Fibroblast of skin of right biceps (primary cell): ENCODE results near the gene PLD5.
A peak's percentile ranks its signal among the peaks of the same experiment; 100 is the strongest.
"Not testable (repeated sequence)": the region's sequence is repeated elsewhere in the genome, so short reads cannot be mapped to it uniquely, and the experiment has no call there.

Experiments used
- DNase-seq: peaks from one replicate; pipeline ENCODE4 v3.0.0-alpha.2; 2013

Gene PLD5

DNA sequence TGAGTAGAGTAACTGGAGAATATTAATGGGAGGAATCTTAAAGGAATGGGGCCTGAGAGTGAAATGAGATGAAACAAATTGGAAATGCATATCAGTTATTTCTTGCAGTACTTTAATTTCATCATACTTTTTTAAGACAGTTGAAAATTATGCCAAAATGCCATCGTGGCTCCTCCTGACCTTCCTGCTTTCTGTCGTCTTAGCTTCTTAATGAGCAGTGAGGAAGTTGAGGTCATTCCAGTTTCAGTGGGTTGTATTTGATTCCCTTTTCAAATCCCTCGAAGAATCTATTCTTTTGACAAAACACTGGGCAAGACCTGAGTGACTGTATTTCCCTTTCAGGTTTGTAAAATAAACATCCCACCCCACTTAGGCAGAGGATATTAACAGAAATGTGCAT, 390.7 kb downstream of the PLD5 start:
- DNase-seq, result no peak

GRCh38 chr1:242133351-242133750, 391.1 kb downstream of the PLD5 start:
- DNase-seq, result no peak

DNA sequence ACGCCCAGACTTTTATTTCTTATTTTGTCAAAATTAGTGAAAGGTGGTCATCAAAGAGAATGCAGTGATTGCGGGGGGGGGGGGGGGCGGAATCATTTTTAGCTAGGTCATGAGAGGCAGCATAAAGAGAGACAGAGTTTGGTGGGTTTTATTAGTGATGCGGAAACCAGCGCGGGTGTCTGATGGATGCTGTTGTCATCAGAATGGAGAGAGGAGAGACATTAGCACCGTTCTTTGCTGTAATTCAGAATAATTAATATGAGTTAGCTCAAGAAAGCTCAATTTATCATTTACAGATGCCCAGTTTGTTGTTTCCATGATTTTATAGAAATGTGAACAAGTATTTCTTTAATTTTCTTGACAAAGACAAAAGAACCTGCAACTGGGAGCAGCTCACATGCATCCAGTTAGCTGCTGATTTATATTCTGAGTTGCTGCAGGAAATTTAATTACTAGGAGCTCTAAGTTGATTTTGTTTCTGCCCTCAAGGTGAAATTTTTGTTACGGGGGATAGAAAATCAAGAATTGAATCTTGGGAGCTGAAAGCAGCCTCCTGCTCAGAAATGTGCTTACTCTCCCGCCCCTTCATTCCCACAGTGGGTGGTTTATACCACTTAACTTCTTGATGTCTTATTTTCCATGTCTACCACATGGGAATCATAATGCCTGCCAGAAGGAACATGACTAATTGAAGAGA, 392.2 kb downstream of the PLD5 start:
- DNase-seq, result no peak

GRCh38 chr1:242128951-242129502, 395.5 kb downstream of the PLD5 start:
- peak; percentile 14 for DNase-seq

DNA sequence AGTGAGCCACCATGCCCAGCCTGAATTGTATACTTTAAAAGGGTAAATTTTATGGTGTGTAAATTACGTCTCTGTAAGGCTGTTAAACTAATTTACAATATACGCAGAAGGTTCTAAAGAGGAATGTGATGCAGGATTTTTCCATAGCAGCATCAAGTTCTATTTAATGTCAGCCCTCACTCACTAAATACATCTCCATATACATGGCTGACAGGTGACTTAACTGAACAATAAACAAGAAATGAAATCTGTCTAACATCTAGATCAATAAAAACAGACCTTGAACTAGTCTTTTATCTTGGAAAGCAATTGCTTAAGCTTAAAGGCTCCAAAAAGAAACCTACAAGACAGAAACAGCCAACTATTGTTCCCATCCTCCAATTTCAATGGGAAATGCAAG, 404.1 kb downstream of the PLD5 start:
- no peak for DNase-seq

GRCh38 chr1:242100921-242101320, 423.6 kb downstream of the PLD5 start:
- DNase-seq, result no peak

DNA sequence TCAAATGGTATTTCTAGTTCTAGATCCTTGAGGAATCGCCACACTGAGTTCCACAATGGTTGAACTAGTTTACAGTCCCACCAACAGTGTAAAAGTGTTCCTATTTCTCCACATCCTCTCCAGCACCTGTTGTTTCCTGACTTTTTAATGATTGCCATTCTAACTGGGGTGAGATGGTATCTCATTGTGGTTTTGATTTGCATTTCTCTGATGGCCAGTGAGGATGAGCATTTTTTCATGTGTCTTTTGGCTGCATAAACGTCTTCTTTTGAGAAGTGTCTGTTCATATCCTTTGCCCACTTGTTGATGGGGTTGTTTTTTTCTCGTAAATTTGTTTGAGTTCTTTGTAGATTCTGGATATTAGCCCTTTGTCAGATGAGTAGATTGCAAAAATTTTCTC, 427.2 kb downstream of the PLD5 start:
- DNase-seq, result not testable (repeated sequence)

DNA sequence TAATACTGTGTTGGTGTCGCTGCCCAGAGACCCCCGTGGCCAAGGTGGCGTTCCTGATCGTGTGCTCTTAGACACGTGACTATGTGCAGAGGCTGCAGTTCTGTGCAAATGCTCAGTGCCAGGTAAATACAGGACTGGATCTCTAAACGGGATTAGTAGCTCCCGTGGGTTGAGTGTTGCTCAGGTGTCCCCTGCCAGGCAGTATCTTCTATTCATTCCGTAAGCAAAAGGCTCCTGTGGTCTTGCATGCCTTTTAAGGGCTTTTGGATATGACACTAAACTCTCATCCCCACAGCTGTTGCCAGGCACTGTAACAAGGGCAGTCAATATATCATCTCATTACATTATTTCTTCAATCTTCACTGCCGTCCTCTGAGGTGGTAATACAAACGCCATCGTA, 431.4 kb downstream of the PLD5 start:
- no peak for DNase-seq

DNA sequence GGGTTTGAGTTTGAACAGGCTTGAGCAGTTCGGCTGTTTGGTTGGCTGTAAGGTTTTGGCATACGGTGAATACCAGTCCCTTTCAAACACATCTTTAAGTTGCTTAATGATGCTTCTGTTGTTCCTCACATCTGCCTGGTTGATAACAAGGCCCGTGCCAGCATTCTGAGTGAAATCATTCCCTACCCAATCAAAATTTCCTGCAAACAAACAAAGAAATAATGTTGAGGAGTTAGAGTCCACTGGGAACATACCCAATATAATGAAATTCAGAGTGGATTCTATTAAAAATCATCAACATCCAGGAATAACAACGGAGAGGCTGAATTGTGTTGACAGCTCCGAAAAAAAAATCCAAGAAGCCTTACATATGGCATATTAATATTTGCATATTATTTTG, 434.6 kb downstream of the PLD5 start:
- no peak for DNase-seq

DNA sequence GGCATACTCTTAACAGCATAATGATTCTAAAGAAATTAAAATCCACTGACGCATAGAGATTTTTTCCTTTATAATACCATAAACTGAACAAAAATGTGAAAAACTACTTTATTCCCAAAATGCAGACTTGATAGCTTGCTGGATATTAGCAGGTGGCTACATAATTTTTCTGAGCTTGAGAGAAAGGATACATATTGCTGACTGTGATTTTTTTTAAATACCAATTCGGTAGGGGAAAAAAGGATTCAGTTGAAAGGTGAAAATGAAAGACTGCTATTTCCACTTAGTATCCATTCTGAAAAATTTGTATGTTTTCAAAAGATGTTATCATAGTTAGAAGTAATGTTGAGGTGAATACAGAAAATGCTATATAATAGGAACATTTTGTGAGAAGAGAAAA, 435.6 kb downstream of the PLD5 start:
- no peak for DNase-seq

- no peak for DNase-seq
These were observed 437.8 kb downstream of the PLD5 start for GRCh38 chr1:242086706-242087105.

DNA sequence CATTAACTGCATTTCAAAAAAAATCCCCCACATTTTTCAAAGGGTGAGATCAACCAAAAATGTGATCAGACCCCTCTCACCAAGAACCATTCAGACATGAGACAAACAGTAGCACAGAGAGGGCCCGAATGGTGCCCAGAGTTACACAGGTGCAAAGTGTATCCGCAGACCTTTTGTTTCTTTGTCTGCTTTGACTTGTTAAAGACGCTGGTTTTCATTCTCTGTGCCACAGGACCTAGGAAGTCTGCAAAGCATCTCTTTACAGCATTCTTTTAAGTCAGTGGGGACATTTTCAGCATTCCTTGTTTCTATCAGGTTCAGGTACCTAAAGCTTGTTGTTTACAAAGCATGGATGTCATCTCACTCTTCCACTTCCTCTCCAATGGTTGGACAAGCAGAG, 438.4 kb downstream of the PLD5 start:
- DNase-seq, result no peak

- DNase-seq, result no peak
These were observed 440.8 kb downstream of the PLD5 start for GRCh38 chr1:242083742-242084141.

GRCh38 chr1:242081446-242081845, 443.1 kb downstream of the PLD5 start:
- peak; percentile 58 for DNase-seq

DNA sequence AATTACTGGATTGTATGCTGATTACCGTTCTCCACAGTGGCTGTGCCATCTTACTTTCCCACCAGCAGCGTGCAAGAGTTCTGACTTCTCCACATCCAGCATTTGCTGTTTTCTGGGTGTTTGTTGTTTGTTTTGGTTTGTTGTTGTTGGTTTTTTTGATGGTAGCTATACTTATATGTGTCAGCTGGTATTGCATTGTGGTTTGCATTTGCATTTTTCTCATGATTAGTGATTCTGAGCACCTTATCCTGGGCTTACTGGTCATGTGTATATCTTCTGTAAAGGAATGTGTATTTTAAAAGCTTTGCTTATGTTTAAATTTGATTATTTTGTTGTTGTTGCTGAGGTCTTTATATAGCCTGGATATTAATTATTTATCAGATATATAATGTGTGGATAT, 458.7 kb downstream of the PLD5 start:
- DNase-seq, result no peak

DNA sequence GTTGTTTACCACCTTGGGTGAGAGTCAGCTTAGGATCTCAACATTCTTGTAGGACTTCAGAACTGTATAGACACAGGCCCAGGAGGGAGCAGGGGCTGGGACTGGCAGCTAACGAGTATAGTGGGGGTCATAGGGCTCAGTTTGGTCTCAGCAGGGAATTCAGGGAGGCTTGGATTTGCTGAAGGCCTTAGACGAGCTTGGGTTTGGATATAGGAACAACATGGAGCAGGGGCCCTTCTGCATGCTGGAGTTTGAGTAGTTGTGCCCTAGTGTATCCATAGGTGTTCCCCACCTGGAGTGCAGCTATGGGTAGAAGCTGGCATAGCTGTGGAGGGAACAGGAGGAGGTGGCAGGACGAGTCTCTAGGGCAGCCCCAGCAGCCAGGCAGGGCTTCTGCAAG, 462.2 kb downstream of the PLD5 start:
- DNase-seq, result no peak

DNA sequence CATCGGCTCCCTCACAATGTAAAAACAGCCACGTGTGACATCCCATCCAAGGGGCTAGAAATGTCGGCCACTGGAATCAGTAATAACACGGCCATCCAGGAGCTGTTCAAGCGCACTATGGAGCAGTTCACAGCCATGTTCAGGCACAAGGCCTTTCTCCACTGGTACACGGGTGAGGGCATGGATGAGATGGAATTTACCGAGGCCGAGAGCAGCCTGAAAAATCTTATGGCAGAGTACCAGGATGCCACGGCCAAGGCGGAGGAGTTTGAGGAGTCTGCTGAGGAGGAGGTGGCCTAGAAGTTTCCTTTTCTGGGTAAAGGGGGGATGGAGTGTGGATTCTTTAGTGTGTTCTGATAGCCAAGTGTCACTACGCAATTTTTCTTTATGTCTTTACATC, 464.5 kb downstream of the PLD5 start:
- no peak for DNase-seq

GRCh38 chr1:242058582-242058981, 465.9 kb downstream of the PLD5 start:
- DNase-seq, result not testable (repeated sequence)

DNA sequence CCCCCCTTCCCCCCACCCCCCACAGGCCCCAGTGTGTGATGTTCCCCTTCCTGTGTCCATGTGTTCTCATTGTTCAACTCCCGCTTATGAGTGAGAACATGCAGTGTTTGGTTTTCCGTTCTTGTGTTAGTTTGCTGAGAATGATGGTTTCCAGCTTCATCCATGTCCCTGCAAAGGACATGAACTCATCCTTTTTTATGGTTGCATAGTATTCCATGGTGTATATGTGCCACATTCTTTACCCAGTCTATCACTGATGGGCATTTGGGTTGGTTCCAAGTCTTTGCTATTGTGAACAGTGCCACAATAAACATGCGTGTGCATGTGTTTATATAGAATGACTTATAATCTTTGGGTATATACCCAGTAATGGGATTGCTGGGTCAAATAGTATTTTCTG, 466.3 kb downstream of the PLD5 start:
- not testable (repeated sequence) for DNase-seq

- no peak for DNase-seq
These were observed 466.8 kb downstream of the PLD5 start for GRCh38 chr1:242057745-242058115.

GRCh38 chr1:242056988-242057744, 467.3 kb downstream of the PLD5 start:
- no peak for DNase-seq

GRCh38 chr1:242055749-242056320, 468.7 kb downstream of the PLD5 start:
- no peak for DNase-seq

DNA sequence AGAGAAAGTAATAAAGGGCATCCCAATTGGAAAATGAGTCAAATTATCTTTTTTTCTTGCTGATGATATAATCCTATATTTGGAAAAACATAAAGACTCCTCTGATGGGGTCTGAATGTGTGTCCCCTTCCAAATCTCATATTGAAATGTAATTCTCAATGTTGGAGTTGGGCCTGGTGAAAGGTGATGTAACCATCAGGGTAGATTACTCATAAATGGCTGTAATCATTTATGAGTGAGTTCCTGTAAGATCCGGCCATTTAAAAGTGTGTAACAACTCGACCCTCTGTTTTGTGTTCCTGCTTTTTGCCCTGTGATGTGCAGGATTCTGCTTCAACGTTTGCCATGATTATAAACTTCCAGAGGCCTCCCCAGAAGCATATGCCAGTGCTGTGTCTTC, 481.3 kb downstream of the PLD5 start:
- DNase-seq, result no peak

GRCh38 chr1:242034392-242034791, 490.1 kb downstream of the PLD5 start:
- no peak for DNase-seq
